HAP-1 (cell line): Measurements from ENCODE around the gene FGR.

Experiments used
- DNase-seq, 2 experiments: peaks; one replicate each; pipeline ENCODE4 v3.0.0-alpha.2; 2016 to 2020; ENCODE audit warnings: low spot score in 2 of 2
- H3K27me3 ChIP-seq: fragments of 250-450 bp; sonication (Bioruptor Pico); 2 replicates; pipeline ENCODE4 v1.5.1; 2020; ENCODE audit warnings: low read depth, mild to moderate bottlenecking, moderate library complexity
- H3K36me3 ChIP-seq: fragments of 250-450 bp; sonication (Bioruptor Pico); replicated peaks from 2 replicates; pipeline ENCODE4 v1.5.1; 2020; ENCODE audit warnings: mild to moderate bottlenecking
- H3K4me1 ChIP-seq: fragments of 250-450 bp; sonication (Bioruptor Pico); 2 replicates; pipeline ENCODE4 v1.5.1; 2020; ENCODE audit warnings: mild to moderate bottlenecking
- H3K4me3 ChIP-seq: fragments of 250-450 bp; sonication (Bioruptor Pico); 2 replicates; pipeline ENCODE4 v1.5.1; 2020; ENCODE audit warnings: mild to moderate bottlenecking, moderate library complexity
- H3K9me3 ChIP-seq: fragments of 250-450 bp; sonication (Bioruptor Pico); 2 replicates; pipeline ENCODE4 v1.5.1; 2020; ENCODE audit warnings: mild to moderate bottlenecking, moderate library complexity
- in situ Hi-C: fragments of 300-500 bp; cut with MboI; formaldehyde crosslinking; loops from 3 replicates; pipeline ENCODE4 v1.14.3; 2020; ENCODE audit warnings: low sequenced_read_pairs, inconsistent platforms, mixed read lengths

Gene FGR

GRCh38 chr1:27666294-27666693 lies 31.3 kb upstream of the FGR start:
- Histone ChIP-seq H3K9me3 (no peaks in the 10 kb centered on the region), H3K4me1 (peaks cover 3% of the 10 kb centered on the region), H3K36me3 (no peaks in the 10 kb centered on the region), H3K4me3 (no peak overlapping the region), H3K27me3 (no peaks in the 10 kb centered on the region)
- in situ Hi-C loops = no loop called here
- DNase-seq = no peak

DNA sequence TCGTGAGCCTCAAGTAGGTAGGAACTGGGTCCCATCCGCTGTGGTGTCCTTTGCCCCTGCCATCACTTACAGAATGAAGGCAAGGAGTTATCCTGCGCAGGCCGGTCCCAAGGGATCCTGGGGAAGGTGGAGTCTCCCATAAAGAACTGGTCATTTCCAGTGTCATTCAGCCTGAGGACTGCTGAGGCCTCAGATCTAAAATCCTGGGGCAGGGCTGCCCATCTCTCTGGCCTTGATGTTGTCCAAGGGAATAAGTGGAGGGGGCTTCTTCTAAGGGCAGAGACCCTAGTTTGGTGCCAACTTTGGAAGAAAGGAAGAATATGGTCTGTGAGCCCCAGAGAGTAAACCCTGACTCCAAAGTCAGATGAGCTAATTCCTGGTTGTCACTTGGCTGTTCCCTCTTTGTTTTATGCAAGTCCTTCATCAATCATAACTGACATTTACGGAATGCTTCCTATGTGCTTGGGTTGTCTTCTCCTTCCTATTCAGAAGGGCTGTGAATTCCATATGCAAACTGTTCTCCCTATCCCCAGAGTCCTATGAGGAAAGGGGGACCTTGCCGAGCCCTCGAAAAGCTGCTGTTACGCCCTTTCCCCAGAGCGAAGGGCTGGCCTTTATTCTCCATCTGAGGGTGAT lies 30.1 kb upstream of the FGR start:
- Histone ChIP-seq H3K4me3 (no peak overlapping the region), H3K4me1 (peaks cover 5% of the 10 kb centered on the region), H3K27me3 (no peaks in the 10 kb centered on the region), H3K9me3 (no peaks in the 10 kb centered on the region), H3K36me3 (no peaks in the 10 kb centered on the region)
- DNase-seq = no peak
- in situ Hi-C loops = no loop called here

DNA sequence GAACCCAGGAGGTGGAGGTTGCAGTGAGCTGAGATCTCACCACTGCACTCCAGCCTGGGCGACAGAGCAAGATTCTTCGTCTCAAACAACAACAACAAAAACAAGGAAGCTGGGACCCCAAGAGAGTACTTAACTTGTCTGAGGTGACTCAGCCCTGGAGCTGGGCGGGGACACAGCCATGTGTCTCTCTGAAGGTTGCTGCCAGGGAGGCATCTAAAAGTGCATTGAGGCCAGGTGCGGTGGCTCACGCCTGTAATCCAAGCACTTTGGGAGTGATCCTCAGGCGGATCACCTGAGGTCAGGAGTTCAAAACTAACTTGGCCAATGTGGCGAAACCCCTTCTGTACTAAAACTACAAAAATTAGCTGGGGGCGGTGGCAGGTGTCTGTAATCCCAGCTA lies 29.3 kb upstream of the FGR start:
- no peaks in the 10 kb centered on the region for H3K9me3 ChIP-seq
- no peak for DNase-seq
- in situ Hi-C loops = no loop called here
- no peaks in the 10 kb centered on the region for H3K36me3 ChIP-seq
- no peaks in the 10 kb centered on the region for H3K27me3 ChIP-seq
- H3K4me3 ChIP-seq = no peak overlapping the region
- H3K4me1 ChIP-seq = peaks cover 8% of the 10 kb centered on the region

- Histone ChIP-seq H3K9me3 (no peaks in the 10 kb centered on the region), H3K4me3 (no peak overlapping the region), H3K4me1 (peaks cover 13% of the 10 kb centered on the region), H3K36me3 (no peaks in the 10 kb centered on the region), H3K27me3 (no peaks in the 10 kb centered on the region)
- peak; percentile 85 to 90 for DNase-seq
- in situ Hi-C loops = no loop called here
These were observed 27.9 kb upstream of the FGR start for GRCh38 chr1:27662707-27663393.

GRCh38 chr1:27662261-27662660 lies 27.3 kb upstream of the FGR start:
- Histone ChIP-seq H3K4me3 (no peak overlapping the region), H3K4me1 (peaks cover 13% of the 10 kb centered on the region), H3K27me3 (no peaks in the 10 kb centered on the region), H3K36me3 (no peaks in the 10 kb centered on the region), H3K9me3 (no peaks in the 10 kb centered on the region)
- in situ Hi-C loops = no loop called here
- DNase-seq = no peak

DNA sequence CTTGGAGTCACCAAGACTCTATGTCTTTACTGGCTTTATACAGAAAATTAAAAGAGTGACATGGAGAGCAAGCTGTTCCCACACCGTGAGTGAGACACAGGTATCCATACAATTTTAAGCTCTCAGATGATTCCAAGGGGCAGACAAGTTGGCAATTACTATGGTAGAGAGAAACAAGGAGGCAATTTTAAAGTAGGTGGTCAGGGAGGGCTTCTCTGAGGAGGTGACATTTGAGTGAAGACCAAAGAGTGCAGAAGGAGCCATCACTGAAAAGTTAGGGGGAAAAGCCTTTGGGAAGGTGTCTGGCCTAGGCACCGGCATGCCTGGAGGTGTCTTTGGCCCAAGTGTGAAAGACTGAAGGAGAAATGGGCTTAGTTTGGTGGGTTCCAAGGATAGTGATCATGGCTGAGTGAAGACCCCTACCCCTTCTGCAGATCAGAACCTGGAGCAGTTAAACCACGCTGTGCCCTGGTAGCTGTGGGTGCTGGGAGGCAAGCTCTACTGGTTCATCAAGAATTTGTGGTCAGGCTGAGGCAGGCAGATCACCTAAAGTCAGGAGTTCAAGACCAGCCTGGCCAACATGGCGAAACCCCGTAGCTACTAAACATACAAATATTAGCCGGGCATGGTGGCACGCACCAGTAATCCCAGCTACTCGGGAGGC lies 26.6 kb upstream of the FGR start:
- Histone ChIP-seq H3K9me3 (no peaks in the 10 kb centered on the region), H3K4me3 (no peak overlapping the region), H3K36me3 (no peaks in the 10 kb centered on the region), H3K27me3 (no peaks in the 10 kb centered on the region), H3K4me1 (peaks cover 13% of the 10 kb centered on the region)
- DNase-seq = no peak
- in situ Hi-C loops = no loop called here

- no peak for DNase-seq
- no peaks in the 10 kb centered on the region for H3K27me3 ChIP-seq
- no peaks in the 10 kb centered on the region for H3K36me3 ChIP-seq
- H3K4me3 ChIP-seq = peak overlapping the region; percentile 31
- no peaks in the 10 kb centered on the region for H3K9me3 ChIP-seq
- peaks cover 13% of the 10 kb centered on the region for H3K4me1 ChIP-seq
- in situ Hi-C loops = no loop called here
These were observed 25.4 kb upstream of the FGR start for GRCh38 chr1:27660300-27660835.

DNA sequence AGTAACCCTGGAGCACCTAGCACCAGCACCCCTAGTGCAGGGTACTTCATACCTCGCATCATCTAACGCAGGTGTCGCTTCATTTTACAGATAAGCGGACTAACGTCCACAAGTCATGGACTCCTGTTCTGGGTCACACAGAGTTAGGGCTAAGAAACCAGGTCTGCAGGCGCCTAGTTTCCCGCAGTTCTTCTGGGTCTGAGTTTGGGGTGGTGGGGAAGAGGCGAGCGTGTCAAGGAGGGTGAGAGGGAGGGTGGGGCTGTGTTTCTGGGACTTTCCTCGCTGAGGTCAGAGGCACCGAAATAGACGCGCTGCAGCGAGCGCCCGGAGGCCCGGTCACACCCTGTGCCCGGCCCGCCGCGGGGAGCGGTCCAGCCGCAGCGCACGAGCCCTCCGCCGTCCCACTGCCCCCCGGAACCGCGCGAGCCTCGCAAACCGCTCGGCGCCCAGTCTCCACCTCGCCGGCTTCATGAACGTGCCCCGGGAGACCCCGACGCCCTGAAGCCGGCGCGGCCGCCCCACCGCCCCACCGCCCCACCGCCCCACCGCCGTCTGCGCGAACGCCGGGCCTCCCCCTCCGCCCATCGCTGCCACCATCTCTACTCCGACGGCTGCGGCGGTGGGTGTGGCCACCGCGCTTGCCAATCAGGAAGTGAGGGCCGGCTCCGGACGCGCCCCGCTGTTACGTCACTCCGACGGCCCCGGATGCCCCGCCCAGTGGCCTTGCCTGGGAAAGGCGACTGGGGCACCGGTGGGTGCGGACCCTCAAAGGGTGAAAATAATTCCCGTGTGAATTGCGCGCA lies 24.7 kb upstream of the FGR start:
- in situ Hi-C loops = loop anchor here (5.0 kb wide), 1 partner anchor 52 kb away; no protein-coding TSS in a partner anchor
- H3K9me3 ChIP-seq = no peaks in the 10 kb centered on the region
- no peaks in the 10 kb centered on the region for H3K36me3 ChIP-seq
- peaks cover 13% of the 10 kb centered on the region for H3K4me1 ChIP-seq
- H3K27me3 ChIP-seq = no peaks in the 10 kb centered on the region
- DNase-seq = peak; percentile 85 to 95
- peak overlapping the region; percentile 31 for H3K4me3 ChIP-seq

GRCh38 chr1:27658951-27659496 lies 24.0 kb upstream of the FGR start:
- Histone ChIP-seq H3K27me3 (no peaks in the 10 kb centered on the region), H3K4me1 (peaks cover 13% of the 10 kb centered on the region), H3K36me3 (no peaks in the 10 kb centered on the region), H3K9me3 (no peaks in the 10 kb centered on the region), H3K4me3 (peak overlapping the region; percentile 31)
- peak in 1 of 2 experiments; percentile 44 for DNase-seq
- in situ Hi-C loops = loop anchor here (5.0 kb wide), 1 partner anchor 52 kb away; no protein-coding TSS in a partner anchor

DNA sequence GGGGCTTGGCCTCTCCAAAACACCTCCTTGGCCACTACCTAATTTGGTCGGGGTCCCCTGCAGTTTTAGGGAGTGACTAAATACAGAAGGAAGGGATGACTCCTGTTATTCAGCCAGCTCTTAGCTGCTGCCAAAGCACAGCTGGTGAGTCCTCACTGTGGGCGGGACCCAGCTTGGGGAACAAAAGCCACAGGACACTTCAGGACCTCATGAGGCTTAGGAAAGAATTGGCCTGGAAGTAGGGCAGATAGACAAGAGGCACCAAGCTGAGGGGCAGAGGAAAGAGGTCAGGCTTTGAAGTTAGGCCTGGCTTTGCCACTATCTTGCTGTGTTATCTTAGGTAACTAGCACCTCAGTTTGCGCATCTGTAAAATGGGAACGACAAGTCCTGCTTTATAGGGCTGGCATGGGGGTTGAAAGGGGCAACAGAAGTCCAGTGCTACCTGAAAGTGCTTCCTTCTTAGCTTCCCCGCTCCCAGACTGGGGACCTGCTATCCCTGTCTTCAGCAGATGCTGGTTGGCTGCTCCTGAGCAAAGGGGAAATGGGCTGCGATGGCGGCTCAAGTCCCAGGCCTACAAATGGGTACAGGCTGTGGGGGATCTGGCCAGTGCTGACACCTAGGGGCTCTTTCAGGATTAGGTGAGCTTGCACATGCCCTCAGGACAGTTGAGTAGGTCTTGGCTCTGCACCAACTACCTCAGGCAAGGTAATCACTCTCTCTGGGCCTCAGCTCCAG lies 21.3 kb upstream of the FGR start:
- Histone ChIP-seq H3K4me1 (peaks cover 10% of the 10 kb centered on the region; the same call in 1 of the 2 replicates), H3K9me3 (no peaks in the 10 kb centered on the region), H3K27me3 (no peaks in the 10 kb centered on the region), H3K36me3 (no peaks in the 10 kb centered on the region), H3K4me3 (no peak overlapping the region)
- in situ Hi-C loops = loop anchor here (5.0 kb wide), 1 partner anchor 49 kb away; no protein-coding TSS in a partner anchor
- peak in 1 of 2 experiments; percentile 42 for DNase-seq

DNA sequence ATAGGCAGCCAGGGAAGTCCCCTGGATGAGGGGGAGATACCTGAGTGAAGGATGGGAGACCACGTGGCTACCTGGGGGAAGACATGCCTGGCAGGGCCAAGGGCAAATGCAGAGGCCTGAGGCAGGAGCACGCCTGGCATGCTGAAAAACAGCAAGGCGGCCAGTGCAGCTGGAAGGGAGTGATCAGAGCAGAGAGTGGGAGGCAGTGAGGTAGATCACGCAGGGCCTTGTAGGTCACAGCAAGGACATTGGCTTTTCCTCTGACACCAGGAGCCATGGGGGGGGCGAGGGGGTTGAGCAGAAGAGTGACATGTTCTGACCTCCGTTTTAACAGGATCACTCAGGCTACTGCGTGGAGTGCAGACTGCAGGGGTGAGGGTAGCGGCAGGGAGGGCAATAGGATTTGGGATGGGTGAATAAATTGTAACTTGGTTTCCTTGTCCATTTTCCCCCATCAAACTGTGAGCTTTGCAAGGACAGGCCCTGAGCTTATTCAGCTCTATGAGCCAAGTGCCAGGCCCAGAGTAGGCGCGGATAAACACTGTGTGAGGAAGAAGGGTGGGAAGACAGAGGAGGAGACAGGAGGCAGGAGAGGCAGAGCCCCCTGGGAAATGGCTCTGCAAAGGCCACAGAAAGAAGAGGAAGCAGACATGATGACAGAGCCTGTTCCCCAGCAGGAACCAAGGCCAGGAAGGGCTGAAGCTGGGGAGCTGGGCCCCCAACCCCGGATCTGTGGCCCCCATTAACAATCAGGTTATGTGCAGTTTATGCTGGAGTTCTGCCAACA lies 20.4 kb upstream of the FGR start:
- H3K36me3 ChIP-seq = no peaks in the 10 kb centered on the region
- in situ Hi-C loops = loop anchor here (5.0 kb wide), 1 partner anchor 48 kb away; no protein-coding TSS in a partner anchor
- no peaks in the 10 kb centered on the region for H3K9me3 ChIP-seq
- peaks cover 10% of the 10 kb centered on the region; the same call in 1 of the 2 replicates for H3K4me1 ChIP-seq
- no peak for DNase-seq
- no peaks in the 10 kb centered on the region for H3K27me3 ChIP-seq
- no peak overlapping the region for H3K4me3 ChIP-seq
